Measurements from ENCODE around the gene RASGEF1C. TPM values are rescaled to one million over a fixed set of nuclear protein-coding genes. Genes with fewer than 3 reads are reported as not detected.

RASGEF1C gene
- total and polyA plus RNA-seq, 10 of the 15 experiments (the other 5 are each of a cell fraction or from before 2014, with no cell fraction given) = not detected

- H3K79me2 ChIP-seq (ENCODE audit: control insufficient read depth, insufficient read depth, low read length) = no peaks in the 10 kb centered on the region
- no peak overlapping the region for H3K9ac ChIP-seq (ENCODE audit: control insufficient read depth, insufficient read depth, low read length)
- intact Hi-C loops (cut with micrococcal nuclease; ENCODE audit: unreplicated experiment) (no loop called here), in situ Hi-C loops (cut with MboI) (no loop called here)
- no peaks in the 10 kb centered on the region for H4K20me1 ChIP-seq (ENCODE audit: control insufficient read depth, insufficient read depth)
- H3K9me3 ChIP-seq (replicated peaks; ENCODE audit: control insufficient read depth, insufficient read depth, low read length) = no peaks in the 10 kb centered on the region; the same call in 2 of the 3 replicates
- ChIA-PET RAD21 (ENCODE audit: unreplicated experiment) (no interaction called here), SMC1A (ENCODE audit: uncharacterized antibody, unreplicated experiment) (no interaction called here), POLR2A (no interaction called here), CTCF (no interaction called here)
- no peaks in the 10 kb centered on the region for H3K4me1 ChIP-seq (ENCODE audit: control insufficient read depth, insufficient read depth, low read length)
- H3K27me3 ChIP-seq (replicated peaks in 1 of 2; ENCODE audit: control insufficient read depth in 2 of 2, insufficient read depth in 2 of 2, low read length in 1 of 2) = peaks cover 0 to 5% of the 10 kb centered on the region in 2 experiments; a peak in 2 of 4 replicates
- H2AFZ ChIP-seq (ENCODE audit: control insufficient read depth, low read depth, low read length) = no peak overlapping the region
- no peaks in the 10 kb centered on the region for H3K36me3 ChIP-seq (ENCODE audit: control insufficient read depth in 2 of 2, insufficient read depth in 2 of 2, low read length in 1 of 2)
- 13% methylated on average over 19 of the region's 19 CpGs for WGBS (ENCODE audit: insufficient coverage, insufficient replicate concordance, low lambda C conversion rate, missing lambda C conversion rate)
- BruUV-seq (replicated peaks) = no TSS peak
- FAIRE-seq (no peak), DNase-seq (ENCODE audit: low read depth, low spot score) (no peak), ATAC-seq (no peak)
- H3K4me3 ChIP-seq = no peak overlapping the region
- no peak overlapping the region for H3K4me2 ChIP-seq (ENCODE audit: control insufficient read depth, insufficient read depth)
- H3K27ac ChIP-seq (ENCODE audit: control insufficient read depth, insufficient read depth) = no peak overlapping the region
- TF ChIP-seq, protein P1, sequence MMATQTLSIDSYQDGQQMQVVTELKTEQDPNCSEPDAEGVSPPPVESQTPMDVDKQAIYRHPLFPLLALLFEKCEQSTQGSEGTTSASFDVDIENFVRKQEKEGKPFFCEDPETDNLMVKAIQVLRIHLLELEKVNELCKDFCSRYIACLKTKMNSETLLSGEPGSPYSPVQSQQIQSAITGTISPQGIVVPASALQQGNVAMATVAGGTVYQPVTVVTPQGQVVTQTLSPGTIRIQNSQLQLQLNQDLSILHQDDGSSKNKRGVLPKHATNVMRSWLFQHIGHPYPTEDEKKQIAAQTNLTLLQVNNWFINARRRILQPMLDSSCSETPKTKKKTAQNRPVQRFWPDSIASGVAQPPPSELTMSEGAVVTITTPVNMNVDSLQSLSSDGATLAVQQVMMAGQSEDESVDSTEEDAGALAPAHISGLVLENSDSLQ (IDR thresholded peaks at IDR 0.05) = no peak
- TF ChIP-seq EED (IDR thresholded peaks at IDR 0.05; ENCODE audit: low read depth) = no peak
- no peak for TF ChIP-seq NFIC (IDR thresholded peaks at IDR 0.05; ENCODE audit: low read depth, low read length)
- TF ChIP-seq BACH1 (IDR thresholded peaks at IDR 0.05; ENCODE audit: borderline replicate concordance) = no peak
- TF ChIP-seq NBN (IDR thresholded peaks at IDR 0.05) = no peak
- TF ChIP-seq RAD51 (IDR thresholded peaks at IDR 0.05) = no peak
- no peak for TF ChIP-seq MEF2B (IDR thresholded peaks at IDR 0.05; ENCODE audit: partially characterized antibody, poor library complexity, severe bottlenecking)
- no peak for TF ChIP-seq IKZF2 (IDR thresholded peaks at IDR 0.05)
- no peak for TF ChIP-seq SMARCA5 (IDR thresholded peaks at IDR 0.05)
- no peak for TF ChIP-seq MYC (IDR thresholded peaks at IDR 0.05; ENCODE audit: insufficient read depth, insufficient read length, insufficient replicate concordance, low read length, severe bottlenecking)
- no peak for TF ChIP-seq CHD2 (IDR thresholded peaks at IDR 0.05; ENCODE audit: borderline replicate concordance, low read depth, low read length)
- TF ChIP-seq, protein P2, sequence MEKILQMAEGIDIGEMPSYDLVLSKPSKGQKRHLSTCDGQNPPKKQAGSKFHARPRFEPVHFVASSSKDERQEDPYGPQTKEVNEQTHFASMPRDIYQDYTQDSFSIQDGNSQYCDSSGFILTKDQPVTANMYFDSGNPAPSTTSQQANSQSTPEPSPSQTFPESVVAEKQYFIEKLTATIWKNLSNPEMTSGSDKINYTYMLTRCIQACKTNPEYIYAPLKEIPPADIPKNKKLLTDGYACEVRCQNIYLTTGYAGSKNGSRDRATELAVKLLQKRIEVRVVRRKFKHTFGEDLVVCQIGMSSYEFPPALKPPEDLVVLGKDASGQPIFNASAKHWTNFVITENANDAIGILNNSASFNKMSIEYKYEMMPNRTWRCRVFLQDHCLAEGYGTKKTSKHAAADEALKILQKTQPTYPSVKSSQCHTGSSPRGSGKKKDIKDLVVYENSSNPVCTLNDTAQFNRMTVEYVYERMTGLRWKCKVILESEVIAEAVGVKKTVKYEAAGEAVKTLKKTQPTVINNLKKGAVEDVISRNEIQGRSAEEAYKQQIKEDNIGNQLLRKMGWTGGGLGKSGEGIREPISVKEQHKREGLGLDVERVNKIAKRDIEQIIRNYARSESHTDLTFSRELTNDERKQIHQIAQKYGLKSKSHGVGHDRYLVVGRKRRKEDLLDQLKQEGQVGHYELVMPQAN (conservative IDR thresholded peaks at IDR 0.05) = no peak
- no peak for TF ChIP-seq CEBPB (IDR thresholded peaks at IDR 0.05; ENCODE audit: borderline replicate concordance in 1 of 2, low read depth in 2 of 2, low read length in 2 of 2)
- TF ChIP-seq SRF (IDR thresholded peaks at IDR 0.05; ENCODE audit: low read depth in 2 of 2, low read length in 2 of 2) = no peak
- no peak for TF ChIP-seq NR2C2 (IDR thresholded peaks at IDR 0.05; ENCODE audit: borderline replicate concordance, control insufficient read depth, insufficient read length, low read depth)
- TF ChIP-seq REST (IDR thresholded peaks at IDR 0.05; ENCODE audit: low read depth, low read length) = no peak
Observed at GRCh38 chr5:180212363-180213255, 3.6 kb upstream of the RASGEF1C start.

Measured in GM12878 (cell line).